Panc1 (cell line): Measurements from ENCODE around the gene SPATC1L. TPM values are rescaled to one million over a fixed set of nuclear protein-coding genes. Genes with fewer than 3 reads are reported as not detected.

Experiments
- ATAC-seq: fragments of 200-7000 bp; cut with Tn5 transposase; 2 replicates; pipeline ENCODE4 v1.9.1; 2020; ENCODE audit warnings: mild to moderate bottlenecking, moderate library complexity
- BruUV-seq: library from RNA; stranded (reverse); fragments of 400-500 nt; replicated peaks from 2 replicates; lab custom pipeline; 2021; lab: Mats Ljungman, UMichigan
- CTCF ChIA-PET: fragments of 300-600 bp; sonication (Branson Sonifier 250); formaldehyde crosslinking; loops from one replicate; lab custom pipeline; 2022; ENCODE audit warnings: antibody characterized with exemption; lab: Charles Lee
- POLR2A ChIA-PET: fragments of 300-600 bp; sonication (Branson Sonifier 250); formaldehyde crosslinking; loops from one replicate; lab custom pipeline; 2022; ENCODE audit warnings: antibody characterized with exemption; lab: Charles Lee
- DNase-seq: peaks from one replicate; pipeline ENCODE4 v3.0.0-alpha.2; 2010; ENCODE audit warnings: low read depth, low spot score
- H3K27ac ChIP-seq: 2 replicates; pipeline ENCODE4 v1.5.1; 2011; ENCODE audit warnings: mild to moderate bottlenecking, low read length, inconsistent platforms
- H3K27me3 ChIP-seq: fragments of 200-500 bp; sonication (Bioruptor generic); 2 replicates; pipeline ENCODE4 v1.6.0; 2014; ENCODE audit warnings: low read length, inconsistent platforms; ENCODE audit not compliant: control insufficient read depth, insufficient read depth
- H3K36me3 ChIP-seq: fragments of 200-500 bp; sonication (Bioruptor generic); 2 replicates; pipeline ENCODE4 v1.5.1; 2014; ENCODE audit warnings: inconsistent platforms, mild to moderate bottlenecking, low read length, moderate library complexity; ENCODE audit not compliant: control insufficient read depth, insufficient read depth
- H3K4me1 ChIP-seq: 2 replicates; pipeline ENCODE4 v1.5.1; 2011; ENCODE audit warnings: inconsistent platforms, mild to moderate bottlenecking, low read length, moderate library complexity; ENCODE audit not compliant: control insufficient read depth, insufficient read depth
- H3K4me3 ChIP-seq, 2 experiments: 2 replicates each; pipeline ENCODE4 v1.5.1; 2011 to 2012; ENCODE audit warnings: low read depth in 2 of 2, low read length in 2 of 2, mild to moderate bottlenecking in 2 of 2, inconsistent platforms in 1 of 2, moderate library complexity in 1 of 2
- H3K9me3 ChIP-seq: fragments of 200-500 bp; sonication (Bioruptor generic); 2 replicates; pipeline ENCODE4 v1.5.1; 2014; ENCODE audit warnings: low read depth, mild to moderate bottlenecking, inconsistent platforms, low read length, moderate library complexity; ENCODE audit not compliant: control insufficient read depth, insufficient read depth
- CTCF ChIP-seq: fragments of 450-650 bp; IDR thresholded peaks from 2 replicates; pipeline ENCODE4 v1.5.1; 2017; ENCODE audit warnings: mild to moderate bottlenecking
- POLR2AphosphoS5 ChIP-seq: IDR thresholded peaks from 2 replicates; pipeline ENCODE4 v1.6.1; 2012; ENCODE audit warnings: mild to moderate bottlenecking, low read depth, low read length, moderate library complexity
- SIN3A ChIP-seq: IDR thresholded peaks from 2 replicates; pipeline ENCODE4 v1.6.1; 2012; ENCODE audit warnings: low read depth, mild to moderate bottlenecking, low read length, moderate library complexity, borderline replicate concordance; ENCODE audit not compliant: insufficient read depth
- TCF7L2 ChIP-seq: IDR thresholded peaks from 2 replicates; pipeline ENCODE4 v1.6.1; 2011; ENCODE audit warnings: mild to moderate bottlenecking, low read depth, low read length, inconsistent platforms
- in situ Hi-C: cut with HindIII; loops from 2 replicates; pipeline ENCODE4 v1.10.0; 2016; ENCODE audit warnings: low sequenced_read_pairs, low pct_unique_long_range_greater_than_20kb
- intact Hi-C: fragments of 100-400 bp; cut with micrococcal nuclease; formaldehyde crosslinking; loops from one replicate; pipeline ENCODE4 v1.10.0; 2022; ENCODE audit not compliant: unreplicated experiment
- total RNA-seq: library from RNA; stranded (reverse); gene quantifications from one replicate; pipeline ENCODE4 v1.2.1, GENCODE V29; 2021; ENCODE audit not compliant: unreplicated experiment
- TF ChIP-seq, protein P1 (sequence below), 2 experiments: IDR thresholded peaks; 2 replicates each; pipeline ENCODE4 v1.6.1; 2011 to 2012; ENCODE audit warnings: low read depth in 2 of 2, control low read depth in 1 of 2, low read length in 1 of 2, mild to moderate bottlenecking in 1 of 2, moderate library complexity in 1 of 2; ENCODE audit not compliant: insufficient read depth in 1 of 2

The SPATC1L gene
- total RNA-seq, 1 experiment from 2014 or later: 0.26 TPM

DNA sequence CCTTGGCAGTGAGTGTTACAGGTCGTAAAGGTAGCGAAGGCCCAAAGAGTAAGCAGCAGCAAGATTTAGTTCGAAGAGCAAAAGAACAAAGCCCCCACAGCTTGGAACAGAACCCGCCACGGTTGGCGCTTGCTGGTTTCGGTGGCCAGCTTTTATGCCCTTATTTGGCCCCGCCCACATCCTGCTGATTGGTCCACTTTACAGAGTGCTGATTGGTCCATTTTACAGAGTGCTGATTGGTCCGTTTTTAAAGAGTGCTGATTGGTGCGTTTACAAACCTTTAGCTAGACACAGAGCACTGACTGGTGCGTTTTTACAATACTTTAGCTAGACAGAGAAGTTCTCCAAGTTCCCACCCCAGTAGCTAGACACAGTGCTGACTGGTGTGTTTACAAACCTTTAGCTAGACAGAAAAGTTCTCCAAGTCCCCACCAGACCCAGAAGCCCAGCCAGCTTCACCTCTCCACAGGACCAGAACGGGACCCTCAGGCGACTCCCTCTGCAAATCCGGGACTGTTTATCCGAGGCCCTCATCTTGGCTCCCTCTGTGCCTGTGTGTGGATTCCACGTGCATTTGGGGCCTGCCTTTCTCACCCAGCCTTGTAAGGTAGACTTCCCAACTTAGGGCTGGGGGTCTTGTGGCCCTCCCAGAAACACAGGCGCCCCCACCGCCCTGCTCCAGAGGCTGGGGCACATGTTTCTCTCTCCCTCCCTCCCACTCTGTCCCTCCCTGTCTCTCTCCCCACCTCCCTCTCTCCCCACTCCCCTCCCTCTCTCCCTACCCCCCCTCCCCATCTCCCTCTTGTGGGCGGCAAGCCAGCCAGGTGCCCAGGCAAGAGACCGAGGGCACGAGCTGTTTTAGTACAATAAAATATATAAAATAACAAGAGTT, 41.4 kb downstream of the SPATC1L start:
- TF ChIP-seq, protein P1, sequence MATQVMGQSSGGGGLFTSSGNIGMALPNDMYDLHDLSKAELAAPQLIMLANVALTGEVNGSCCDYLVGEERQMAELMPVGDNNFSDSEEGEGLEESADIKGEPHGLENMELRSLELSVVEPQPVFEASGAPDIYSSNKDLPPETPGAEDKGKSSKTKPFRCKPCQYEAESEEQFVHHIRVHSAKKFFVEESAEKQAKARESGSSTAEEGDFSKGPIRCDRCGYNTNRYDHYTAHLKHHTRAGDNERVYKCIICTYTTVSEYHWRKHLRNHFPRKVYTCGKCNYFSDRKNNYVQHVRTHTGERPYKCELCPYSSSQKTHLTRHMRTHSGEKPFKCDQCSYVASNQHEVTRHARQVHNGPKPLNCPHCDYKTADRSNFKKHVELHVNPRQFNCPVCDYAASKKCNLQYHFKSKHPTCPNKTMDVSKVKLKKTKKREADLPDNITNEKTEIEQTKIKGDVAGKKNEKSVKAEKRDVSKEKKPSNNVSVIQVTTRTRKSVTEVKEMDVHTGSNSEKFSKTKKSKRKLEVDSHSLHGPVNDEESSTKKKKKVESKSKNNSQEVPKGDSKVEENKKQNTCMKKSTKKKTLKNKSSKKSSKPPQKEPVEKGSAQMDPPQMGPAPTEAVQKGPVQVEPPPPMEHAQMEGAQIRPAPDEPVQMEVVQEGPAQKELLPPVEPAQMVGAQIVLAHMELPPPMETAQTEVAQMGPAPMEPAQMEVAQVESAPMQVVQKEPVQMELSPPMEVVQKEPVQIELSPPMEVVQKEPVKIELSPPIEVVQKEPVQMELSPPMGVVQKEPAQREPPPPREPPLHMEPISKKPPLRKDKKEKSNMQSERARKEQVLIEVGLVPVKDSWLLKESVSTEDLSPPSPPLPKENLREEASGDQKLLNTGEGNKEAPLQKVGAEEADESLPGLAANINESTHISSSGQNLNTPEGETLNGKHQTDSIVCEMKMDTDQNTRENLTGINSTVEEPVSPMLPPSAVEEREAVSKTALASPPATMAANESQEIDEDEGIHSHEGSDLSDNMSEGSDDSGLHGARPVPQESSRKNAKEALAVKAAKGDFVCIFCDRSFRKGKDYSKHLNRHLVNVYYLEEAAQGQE (IDR thresholded peaks at IDR 0.05; ENCODE audit: insufficient read depth in 1 of 2, low read depth in 2 of 2, low read length in 1 of 2): no peak
- TF ChIP-seq TCF7L2 (no peak), SIN3A (no peak), POLR2AphosphoS5 (no peak), CTCF (no peak)
- no TSS peak for BruUV-seq
- H3K36me3 ChIP-seq: no peaks in the 10 kb centered on the region
- DNase-seq (no peak), ATAC-seq (no peak)
- no peaks in the 10 kb centered on the region for H3K4me1 ChIP-seq
- ChIA-PET POLR2A (interaction anchor here (0.6 kb wide), 1 partner anchor 169 kb away, joined by 12 read pairs; no protein-coding TSS in a partner anchor), CTCF (interaction anchor here (0.6 to 2.1 kb wide), 7 partner anchors 10 to 171 kb away, joined by 3 to 7 read pairs (median 4); no protein-coding TSS in a partner anchor)
- no peak overlapping the region for H3K4me3 ChIP-seq
- no peaks in the 10 kb centered on the region for H3K27me3 ChIP-seq
- intact Hi-C loops (no loop called here), in situ Hi-C loops (no loop called here)
- H3K9me3 ChIP-seq: no peaks in the 10 kb centered on the region
- H3K27ac ChIP-seq: no peak overlapping the region

DNA sequence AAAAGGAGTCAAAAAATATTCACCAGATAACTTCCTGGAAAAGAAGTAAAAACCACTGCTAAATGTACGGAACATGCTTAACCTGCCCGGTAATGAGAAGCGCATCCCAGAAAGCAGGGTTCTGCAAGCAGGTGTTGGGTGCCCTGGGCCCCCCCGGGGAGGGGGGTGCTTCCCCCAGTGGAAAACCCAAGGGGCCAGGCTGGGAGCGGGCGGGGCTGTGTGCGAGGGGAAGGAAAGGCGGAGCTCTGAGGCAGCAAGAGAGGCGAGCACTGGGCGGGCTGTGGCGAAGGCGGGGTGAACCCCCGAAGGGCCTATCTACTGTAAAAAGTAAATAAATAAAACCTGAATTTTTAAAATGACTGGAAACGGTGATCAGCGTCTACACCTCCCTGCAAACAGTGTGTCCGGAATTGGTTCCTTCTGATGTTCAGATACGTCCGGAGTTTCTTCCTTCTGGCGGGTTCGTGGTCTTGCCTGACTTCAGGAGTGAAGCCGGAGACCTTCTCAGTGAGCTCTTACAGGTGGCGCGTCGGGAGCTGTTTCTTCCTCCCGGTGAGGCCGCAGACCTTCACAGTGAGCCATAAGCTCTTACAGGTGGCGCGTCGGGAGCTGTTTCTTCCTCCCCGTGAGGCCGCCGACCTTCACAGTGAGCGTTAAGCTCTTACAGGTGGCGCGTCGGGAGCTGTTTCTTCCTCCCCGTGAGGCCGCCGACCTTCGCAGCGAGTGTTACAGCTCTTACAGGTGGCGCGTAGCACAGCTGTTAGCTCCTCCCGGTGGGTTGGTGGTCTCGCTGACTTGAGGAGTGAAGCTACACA, 42.3 kb downstream of the SPATC1L start:
- no peaks in the 10 kb centered on the region for H3K9me3 ChIP-seq
- no peak for TF ChIP-seq TCF7L2
- TF ChIP-seq, protein P1 (IDR thresholded peaks at IDR 0.05; ENCODE audit: insufficient read depth in 1 of 2, low read depth in 2 of 2, low read length in 1 of 2): no peak
- no peak for TF ChIP-seq POLR2AphosphoS5
- no peak for TF ChIP-seq SIN3A
- no peak for TF ChIP-seq CTCF
- POLR2A ChIA-PET: no interaction called here
- intact Hi-C loops: no loop called here
- ATAC-seq (no peak), DNase-seq (no peak)
- H3K27me3 ChIP-seq: no peaks in the 10 kb centered on the region
- no peaks in the 10 kb centered on the region for H3K36me3 ChIP-seq
- in situ Hi-C loops: no loop called here
- CTCF ChIA-PET: interaction anchor here (0.6 to 2.1 kb wide), 2 partner anchors 11 to 19 kb away, joined by 3 to 7 read pairs; no protein-coding TSS in a partner anchor
- BruUV-seq: no TSS peak
- no peak overlapping the region for H3K4me3 ChIP-seq
- H3K4me1 ChIP-seq: no peaks in the 10 kb centered on the region
- H3K27ac ChIP-seq: no peak overlapping the region
